Non-pigmented ciliary epithelial cell (primary cell): Measurements from ENCODE around the gene GRIA3.
"Not testable (repeated sequence)": the region's sequence is repeated elsewhere in the genome, so short reads cannot be mapped to it uniquely, and the experiment has no call there.

Experiments
- DNase-seq: peaks from one replicate; pipeline ENCODE4 v3.0.0-alpha.2; 2010; ENCODE audit warnings: low read depth

Gene GRIA3

DNA sequence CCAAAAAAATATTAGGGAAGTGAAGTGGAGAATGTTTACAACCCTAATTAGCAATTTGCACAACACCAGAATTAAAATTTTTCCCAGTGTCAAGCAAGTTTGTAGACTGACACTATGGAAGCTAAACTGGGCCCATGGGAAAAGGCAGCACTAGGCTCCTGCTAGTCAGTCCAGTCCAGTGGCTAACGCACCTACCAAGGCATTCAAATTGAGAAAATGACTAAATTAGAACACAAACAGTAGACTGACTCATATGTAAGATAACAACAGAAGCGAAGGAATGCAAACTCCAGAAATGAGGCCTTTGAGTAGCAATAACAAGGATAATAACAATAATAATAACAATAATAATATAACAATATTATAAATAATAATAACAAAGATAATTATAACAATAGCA lies 90.7 kb downstream of the GRIA3 start:
- no peak for DNase-seq

DNA sequence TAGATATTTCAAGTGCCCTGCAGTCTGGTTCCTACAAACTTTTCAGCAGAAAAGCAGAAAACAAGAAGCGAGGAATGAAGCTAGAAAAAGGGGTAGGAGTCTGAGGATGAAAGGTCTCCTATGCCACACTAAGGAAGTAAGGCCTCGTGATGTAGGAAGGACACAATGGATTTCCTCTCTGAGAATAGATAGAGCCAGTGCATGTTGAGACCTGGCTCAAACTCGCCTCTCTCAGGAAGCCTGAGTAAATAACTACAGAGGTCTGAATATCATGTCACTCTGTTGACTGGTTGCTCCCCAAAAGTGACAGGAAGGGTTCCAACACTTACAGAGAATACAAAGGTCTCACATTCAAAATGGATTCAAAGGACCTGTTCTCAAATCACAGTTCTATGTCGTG lies 93.3 kb downstream of the GRIA3 start:
- no peak for DNase-seq

DNA sequence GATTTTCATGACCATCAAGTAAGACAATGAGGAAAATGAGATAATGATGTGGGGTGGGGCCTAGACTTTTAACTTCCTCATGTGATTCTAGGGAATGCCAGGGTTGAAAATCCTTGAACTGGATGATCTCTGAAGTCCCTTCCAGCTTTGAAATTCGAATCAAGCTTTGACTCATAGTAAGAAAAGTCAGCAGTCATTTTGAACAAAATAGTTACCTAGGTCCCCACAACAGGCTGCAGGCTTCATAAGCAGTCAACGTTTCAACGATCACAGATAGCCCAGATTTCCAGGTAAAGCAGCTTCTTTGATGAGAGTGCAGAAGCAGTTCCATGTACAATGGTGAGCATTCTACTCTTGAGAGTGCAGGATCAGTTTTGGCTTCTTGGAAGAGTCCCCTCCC lies 93.7 kb downstream of the GRIA3 start:
- no peak for DNase-seq

DNA sequence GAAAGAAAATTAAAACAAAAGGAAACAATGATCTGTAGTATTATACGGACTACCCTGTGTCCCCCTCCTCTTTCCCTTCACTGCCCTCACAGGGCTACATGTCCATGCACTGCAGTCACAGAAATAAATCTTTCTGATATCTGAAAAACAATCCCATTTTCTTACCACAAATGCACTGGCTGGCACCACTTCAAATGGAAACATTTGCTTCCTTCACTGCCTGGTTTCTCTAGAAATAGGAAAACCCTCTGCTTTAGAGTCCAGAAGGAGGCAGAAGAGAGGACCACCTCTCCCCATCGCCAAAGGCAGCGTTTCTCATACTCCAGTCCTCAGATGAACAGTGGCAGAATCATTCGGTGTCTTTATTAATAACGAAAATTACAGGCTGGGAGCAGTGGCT lies 98.2 kb downstream of the GRIA3 start:
- DNase-seq: no peak

DNA sequence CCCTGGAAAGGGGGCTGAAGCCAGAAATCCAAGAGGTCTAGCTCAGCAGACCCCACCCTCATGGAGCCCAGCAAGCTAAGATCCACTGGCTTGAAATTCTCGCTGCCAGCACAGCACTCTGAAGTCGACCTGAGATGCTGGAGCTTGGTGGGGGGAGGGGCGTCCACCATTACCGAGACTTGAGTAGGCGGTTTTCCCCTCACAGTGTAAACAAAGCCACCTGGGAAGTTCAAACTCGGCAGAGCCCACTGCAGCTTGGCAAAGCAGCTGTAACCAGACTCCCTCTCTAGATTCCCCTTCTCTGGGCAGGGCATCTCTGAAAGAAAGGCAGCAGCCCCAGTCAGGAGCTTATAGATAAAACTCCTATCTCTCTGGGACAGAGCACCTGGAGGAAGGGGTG lies 99.3 kb downstream of the GRIA3 start:
- not testable (repeated sequence) for DNase-seq

DNA sequence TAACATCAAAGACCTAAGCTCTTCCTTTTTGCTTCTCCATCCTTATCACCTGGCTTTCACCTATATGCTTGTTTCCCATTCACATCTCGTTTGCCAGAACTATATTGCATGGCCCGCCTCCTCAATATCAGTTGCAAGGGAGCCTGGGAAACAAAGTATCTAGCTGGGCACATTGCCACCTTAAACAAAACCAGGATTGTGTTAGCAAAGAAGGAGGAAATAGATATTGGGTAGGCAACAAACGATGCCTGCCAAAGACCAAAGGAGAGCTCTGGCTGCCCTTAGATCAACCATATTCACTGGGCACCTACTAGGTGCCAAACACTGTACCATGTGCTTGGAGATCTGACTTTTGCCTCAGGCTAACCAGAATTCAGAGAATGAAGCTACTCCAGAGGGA lies 107.5 kb downstream of the GRIA3 start:
- no peak for DNase-seq

DNA sequence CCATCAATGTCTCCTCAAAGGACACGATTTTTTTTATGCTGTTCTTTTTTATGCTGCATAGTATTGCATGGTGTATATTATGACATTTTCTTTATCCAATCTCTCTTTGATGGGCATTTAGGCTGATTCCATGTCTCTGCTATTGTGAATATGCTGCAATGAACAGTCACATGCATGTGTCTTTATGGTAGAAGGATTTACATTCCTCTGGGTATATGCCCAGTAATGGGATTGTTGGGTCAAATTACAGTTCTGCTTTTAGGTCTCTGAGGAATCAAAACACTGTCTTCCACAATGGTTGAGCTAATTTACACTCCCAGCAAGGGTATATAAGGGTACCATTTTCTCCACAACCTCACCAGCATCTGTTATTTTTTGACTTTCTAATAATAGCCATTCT lies 113.9 kb downstream of the GRIA3 start:
- DNase-seq: no peak

DNA sequence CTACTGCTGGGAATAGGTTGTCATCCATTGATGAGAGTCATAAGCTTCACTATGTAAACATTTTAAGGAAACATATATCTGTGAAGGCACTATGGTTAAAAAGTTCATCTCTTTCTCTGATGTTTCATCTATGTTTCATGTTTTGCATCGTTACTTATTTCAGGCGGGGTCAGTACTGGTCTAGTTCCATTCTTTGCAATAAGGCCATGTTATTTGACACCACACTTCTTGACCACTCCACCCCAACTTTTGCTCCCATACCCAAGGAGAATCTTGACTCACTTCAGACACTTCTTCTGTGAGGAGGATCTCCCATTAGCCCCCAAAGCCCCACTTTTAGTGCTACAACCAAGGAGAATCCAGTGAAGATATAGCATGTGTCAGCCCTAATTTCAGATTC lies 119.4 kb downstream of the GRIA3 start:
- DNase-seq: no peak

DNA sequence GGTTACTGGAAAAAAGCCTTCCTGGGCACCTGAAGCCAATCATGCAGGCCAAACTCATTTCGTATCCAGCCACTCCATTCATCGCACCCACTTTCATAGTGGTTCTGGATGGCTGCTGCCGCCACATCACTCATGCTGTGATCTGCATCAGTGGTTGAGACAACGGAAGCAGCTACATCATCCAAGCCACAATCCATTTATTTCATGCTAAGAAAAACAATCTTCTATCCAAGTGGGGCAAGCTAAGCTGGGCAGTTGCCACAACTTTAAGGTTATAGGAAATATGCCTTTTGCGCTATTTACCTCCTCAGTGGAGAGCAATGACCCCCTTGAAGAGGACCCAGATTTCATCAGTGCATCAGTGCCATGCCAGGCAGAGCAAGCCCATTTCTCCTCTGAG lies 124.6 kb downstream of the GRIA3 start:
- DNase-seq: no peak

DNA sequence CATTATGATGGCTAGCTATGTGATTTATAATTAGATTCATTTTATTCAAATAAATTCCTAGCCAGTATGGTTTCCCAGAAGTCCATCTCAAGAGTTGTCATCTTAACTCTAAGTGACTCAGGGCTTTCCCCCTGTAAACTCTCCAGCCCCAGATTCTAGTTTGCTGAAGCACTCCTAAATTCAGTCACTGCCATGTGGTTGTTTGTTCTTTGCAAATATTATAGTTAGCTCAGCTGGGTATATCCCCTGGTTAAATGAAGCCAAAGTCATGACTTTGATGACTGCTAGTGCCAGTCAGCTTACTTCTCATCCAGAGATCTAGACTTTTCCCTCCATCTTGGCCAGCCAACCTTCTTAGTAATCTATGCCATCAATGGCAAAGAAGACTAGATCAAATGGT lies 126.0 kb downstream of the GRIA3 start:
- DNase-seq: no peak

DNA sequence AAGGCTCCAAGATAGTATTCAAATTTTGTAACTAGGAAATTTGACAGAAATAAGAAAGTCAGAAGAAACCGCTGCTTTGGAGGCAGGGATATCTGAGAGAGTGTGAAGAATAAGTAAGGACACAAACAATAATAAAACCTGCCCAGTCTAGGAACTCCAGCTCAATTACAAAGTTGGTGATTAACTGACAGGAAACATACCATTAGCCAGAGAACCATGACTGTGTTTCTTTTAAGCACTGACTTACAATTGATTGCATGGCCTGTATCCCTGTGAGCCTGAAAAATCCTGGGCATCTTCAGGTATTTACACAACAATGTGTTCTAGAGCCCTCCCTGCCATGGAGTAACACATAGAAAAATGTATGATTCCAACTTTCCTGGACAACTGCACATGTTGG lies 127.4 kb downstream of the GRIA3 start:
- no peak for DNase-seq

DNA sequence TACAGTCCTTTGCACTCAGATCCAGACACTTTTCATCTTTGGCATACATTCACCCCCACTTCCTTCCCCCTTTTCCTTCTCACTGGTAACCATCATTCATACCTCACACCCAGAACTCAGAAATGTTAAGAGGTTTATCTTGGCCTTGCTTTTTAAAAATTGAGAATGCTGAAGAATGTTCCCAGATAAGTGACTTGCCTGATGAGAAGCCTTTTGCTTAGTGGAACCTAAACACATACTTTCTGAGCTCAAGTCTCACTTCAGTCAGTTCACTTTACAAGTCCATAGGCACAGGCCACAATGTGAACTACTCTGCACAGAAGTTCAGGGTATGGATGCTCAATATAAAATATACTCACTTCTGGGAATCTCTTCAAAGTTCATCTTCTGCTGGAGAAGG lies 129.4 kb downstream of the GRIA3 start:
- DNase-seq: no peak

DNA sequence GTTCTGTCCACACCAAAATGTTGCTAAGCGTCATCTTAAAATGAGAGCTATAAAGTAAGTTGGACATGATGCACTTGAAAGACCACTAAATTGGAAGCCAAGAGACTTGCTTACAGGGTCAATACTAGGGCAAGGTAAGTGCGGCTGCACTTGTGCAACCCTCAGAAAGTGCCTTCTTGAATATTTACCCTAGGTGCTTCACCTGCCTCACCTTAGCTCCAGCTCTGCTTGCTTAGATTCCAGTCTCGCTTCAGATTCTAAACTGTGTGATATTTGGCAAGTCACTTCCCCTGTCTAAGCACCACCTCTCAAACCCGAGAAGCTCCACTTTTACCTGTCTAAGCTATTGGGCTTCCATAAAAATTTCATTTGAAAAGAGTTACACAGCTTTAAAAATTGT lies 136.5 kb downstream of the GRIA3 start:
- no peak for DNase-seq

DNA sequence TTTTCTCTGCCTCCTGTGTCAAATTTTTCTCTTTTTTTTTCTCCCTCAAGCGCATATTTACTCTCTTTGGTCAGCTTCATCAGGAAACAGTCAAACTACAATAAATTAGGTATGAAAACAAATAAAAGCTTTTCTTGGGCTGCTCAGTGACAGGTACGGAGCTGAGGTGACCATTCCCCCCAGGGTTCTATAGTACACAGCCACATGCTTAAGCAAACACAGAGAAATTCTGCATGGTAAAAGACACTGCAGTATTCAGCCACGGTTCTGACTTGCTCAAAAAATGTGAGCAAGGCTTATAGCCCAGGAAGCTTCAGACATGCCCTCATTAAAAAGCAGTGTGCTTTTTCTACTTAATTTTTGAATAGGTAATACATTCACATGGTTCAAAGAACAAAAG lies 138.5 kb downstream of the GRIA3 start:
- no peak for DNase-seq

DNA sequence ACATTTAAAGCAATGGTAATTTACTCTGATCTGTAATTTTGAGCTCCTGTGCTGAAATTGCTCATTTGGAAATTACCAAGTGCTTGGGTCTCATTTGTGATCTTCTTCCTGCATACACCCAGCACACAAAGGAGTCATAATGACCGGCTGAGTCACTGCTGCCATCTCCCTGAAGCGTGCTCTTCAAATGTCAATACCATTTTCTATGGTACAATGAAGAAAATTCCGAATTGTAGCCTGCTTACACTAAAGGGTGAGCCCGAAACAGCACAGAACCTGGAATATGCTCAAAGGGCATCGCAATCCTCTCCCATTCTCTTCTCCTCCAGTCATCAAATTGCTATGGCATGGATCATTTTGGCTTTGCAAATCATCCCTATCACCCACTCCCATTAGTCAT lies 140.5 kb downstream of the GRIA3 start:
- no peak for DNase-seq

DNA sequence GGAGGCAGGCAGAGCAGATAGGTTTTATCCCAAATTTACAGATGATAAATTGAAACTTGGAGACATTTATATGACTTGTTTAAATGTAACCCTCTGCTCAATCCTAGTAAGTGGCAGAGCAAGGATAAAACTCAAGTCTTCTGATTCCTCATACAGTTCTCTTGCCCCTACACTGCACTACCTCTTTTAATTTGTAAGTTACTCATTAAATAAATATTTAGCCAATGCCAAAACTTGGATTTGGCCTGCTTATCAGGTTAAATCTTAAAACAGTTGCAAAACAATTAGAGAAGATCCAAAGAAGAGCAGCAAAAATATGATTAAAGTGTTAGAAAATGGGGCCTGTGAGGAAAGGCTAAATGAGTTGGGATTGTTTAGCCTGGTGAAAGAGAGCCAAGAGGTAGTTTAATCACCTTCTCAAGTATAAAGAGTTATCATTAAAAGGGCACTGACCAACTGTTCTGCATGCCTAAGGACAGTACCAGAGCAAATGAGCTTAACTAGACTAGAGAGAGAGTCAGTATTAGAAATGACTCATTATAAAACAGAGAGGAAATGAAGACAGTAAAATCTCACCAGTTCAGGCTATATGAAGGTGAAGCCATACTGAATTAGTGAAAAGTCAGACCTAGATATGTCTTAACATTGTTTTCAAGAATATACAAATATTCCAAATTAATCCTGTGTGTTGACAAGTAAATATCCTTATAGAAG lies 146.3 kb downstream of the GRIA3 start:
- no peak for DNase-seq

DNA sequence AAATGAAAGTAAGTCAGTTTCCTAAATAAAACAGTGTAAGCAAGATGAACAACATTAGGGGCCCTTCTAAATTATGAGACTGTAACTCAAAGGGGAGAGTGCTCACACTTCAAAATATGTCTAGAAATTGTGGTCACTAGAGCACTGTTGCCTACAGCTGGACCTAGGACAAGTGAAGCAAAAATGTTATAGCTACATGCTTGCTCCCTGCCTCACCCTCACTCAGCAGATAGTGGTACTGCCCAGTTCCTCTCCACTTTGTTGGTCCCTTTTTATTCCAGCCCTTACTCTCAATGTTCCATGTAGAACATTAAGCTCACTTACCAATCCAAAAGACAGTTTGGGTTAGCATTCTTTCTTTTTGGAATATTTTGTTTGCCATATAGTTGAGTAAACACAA lies 147.3 kb downstream of the GRIA3 start:
- DNase-seq: no peak

DNA sequence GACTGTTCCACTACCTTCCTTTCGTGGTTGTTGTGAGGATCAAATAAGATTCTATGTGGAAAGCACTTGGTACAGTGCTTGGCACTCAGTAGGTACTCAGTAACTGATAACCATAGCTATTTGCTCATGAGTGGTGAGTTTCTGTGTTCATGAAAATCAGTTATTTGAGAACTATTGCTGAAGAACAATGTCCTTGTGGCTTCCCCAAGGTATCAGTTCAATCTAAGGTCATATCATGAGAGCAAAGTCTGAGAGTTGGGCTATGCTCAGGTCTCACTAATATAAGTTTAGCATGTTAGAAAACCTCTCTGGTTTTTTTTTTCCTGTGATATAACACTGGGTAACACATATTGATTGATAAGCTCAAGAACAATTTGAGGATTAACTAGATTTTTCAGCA lies 147.8 kb downstream of the GRIA3 start:
- no peak for DNase-seq

DNA sequence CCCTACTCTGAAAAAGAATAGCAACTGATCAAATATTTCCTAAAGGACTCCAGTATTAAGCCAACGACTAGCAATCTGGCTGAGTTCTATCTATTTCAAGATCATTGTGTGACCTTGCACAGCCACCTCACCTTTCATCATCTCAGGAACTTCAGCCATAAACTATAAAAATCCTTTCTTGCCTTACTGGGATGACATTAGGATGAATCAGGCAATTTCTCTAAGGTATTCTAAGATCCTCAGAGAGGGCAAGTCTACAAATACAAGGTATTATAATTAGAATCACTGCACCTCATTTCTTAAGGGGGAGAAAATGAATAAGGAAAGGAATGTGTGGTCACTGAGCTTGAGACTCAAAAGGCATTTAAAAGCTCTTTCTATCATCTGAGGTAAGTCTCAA lies 152.6 kb downstream of the GRIA3 start:
- DNase-seq: no peak

DNA sequence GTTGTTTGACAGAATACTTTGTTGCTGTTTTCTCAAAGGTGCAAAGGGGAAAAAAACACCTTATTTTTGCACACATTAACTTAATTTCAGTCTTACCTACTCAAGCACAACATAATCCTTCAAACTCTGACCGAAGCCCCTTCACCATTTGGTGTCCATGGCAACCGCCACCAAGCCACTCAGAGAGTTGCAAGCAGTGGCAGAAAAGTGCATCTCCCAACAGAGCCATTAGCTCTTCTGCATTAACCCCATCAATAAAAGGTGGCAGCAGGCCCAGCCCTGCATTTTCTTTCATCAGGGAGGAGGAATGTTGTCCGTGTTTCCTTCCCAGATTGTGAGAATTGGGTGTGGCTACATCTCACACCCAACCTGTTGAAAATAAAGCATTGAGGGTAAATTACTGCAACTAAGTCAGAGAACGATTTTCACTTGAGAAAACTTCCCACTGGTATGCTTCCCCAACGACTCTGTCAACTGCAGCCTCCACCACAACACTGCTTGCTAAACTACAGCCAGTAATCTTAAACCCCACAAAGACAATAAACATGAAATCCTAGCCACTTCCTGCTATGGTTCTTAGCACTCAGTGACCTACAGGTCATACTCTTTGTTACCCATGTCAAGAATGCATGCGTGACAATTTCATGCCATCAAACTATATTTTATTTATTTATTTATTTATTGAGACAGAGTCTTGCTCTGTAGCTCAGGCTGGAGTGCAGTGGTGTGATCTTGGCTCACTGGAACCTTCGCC lies 154.0 kb downstream of the GRIA3 start:
- no peak for DNase-seq

DNA sequence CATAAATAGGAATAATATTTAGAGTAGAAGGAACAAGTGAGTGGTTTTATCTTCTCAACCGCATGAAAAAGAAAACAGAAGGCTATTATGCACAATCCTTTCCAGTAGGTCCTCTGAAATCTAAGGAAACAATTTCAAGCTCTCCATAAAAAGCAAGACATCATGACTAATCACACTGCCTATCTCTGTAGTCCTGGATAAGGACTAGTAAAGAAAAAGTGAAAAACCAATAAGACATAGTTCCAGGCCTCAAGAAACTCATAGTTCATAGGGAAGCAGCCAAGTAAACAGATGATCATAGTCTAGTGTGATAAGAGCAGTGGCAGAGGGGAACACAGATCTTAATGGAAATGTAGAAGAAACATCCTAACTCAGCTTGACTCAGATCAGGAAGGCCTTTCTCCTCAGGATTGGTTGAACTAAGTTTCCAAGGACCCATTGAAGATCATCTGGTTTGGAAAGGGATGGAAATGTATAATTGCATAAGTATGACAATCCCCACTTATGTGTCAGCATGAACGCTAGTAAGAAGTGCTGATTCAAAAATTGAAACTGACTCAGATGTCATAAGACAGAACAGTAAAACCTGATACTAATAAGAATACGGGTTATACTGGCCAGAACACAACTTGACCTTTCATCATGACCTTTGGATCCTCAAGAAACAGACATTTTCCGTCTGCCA lies 155.3 kb downstream of the GRIA3 start:
- DNase-seq: peak; percentile 3

DNA sequence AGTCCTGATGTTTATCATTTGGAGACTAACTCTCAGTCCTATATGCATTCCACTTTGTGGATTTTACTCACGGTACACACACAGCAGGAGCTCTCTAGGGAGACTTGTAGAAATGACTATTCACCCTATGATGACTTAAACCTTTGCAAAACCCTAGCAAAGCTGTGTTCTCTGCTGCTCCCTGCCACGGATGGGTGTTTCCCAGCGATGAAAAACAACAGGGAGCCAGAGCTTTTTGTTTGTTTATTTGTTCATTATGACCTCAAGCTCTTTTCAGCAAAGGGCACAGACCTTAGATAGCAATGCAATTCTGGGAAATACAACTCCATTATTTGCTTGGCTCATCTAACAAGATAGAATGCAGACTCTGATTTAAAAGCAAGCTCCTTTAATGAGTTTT lies 156.6 kb downstream of the GRIA3 start:
- no peak for DNase-seq

DNA sequence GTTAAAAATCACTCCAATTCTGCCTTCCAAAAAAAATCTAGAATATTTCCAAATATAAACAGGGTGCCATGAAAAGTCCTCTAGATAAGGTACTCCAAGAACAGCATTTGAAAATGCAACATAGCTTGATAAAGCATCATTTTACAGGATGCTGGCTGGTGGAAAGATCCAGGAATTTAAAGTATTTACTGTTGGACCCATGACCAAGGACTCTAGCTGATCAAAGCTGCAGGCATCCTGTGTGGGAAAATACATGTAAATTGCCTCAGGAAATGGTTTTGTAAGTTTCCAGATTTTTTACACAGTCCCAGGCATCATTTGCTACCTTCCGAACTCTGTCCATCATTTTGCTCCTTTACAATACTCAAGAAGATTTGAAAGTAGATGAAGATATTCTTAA lies 164.4 kb downstream of the GRIA3 start:
- DNase-seq: no peak
